Natural killer cell (primary cell): Measurements from ENCODE around the gene RAB8B. TPM values are rescaled to one million over a fixed set of nuclear protein-coding genes. Genes with fewer than 3 reads are reported as not detected.

Source experiments
- ATAC-seq, 3 donors: fragments of 150-1000 bp in 2 of 3; fragments of 200-7000 bp in 1 of 3; cut with Tn5 transposase; 1 replicate in 1 of 3; 2 replicates in 2 of 3; pipeline ENCODE4 v1.10.0; 2021; ENCODE audit warnings: mild to moderate bottlenecking in 2 of 3, moderate library complexity in 2 of 3
- DNase-seq, 2 donors: peaks; one replicate each; pipeline versions ENCODE4 v3.0.0 to v3.0.0-alpha.2; 2013 to 2021; ENCODE audit warnings: mixed read lengths in 1 of 2
- H3K27ac ChIP-seq: one replicate; pipeline ENCODE4 v1.5.1; 2013; ENCODE audit warnings: mild to moderate bottlenecking, low read length
- H3K27me3 ChIP-seq: one replicate; pipeline ENCODE4 v1.6.1; 2013; ENCODE audit warnings: low read length; ENCODE audit not compliant: control insufficient read depth, insufficient read depth
- H3K36me3 ChIP-seq: one replicate; pipeline ENCODE4 v1.6.1; 2013; ENCODE audit warnings: low read length; ENCODE audit not compliant: control insufficient read depth, insufficient read depth
- H3K4me1 ChIP-seq: one replicate; pipeline ENCODE4 v1.6.1; 2013; ENCODE audit warnings: low read length; ENCODE audit not compliant: control insufficient read depth, insufficient read depth
- H3K4me3 ChIP-seq: one replicate; pipeline ENCODE4 v1.5.1; 2013; ENCODE audit warnings: low read length
- H3K9me3 ChIP-seq: one replicate; pipeline ENCODE4 v1.6.1; 2013; ENCODE audit warnings: low read length; ENCODE audit not compliant: control insufficient read depth, insufficient read depth
- H3K27ac Mint-ChIP-seq, 2 donors: one replicate each; pipeline ENCODE4 v1.8.0; 2022; ENCODE audit warnings: mild to moderate bottlenecking in 2 of 2, mixed read lengths in 2 of 2, moderate library complexity in 1 of 2
- H3K27me3 Mint-ChIP-seq, 2 donors: one replicate each; pipeline ENCODE4 v1.8.0; 2022; ENCODE audit warnings: low read depth in 2 of 2, mixed read lengths in 2 of 2
- H3K36me3 Mint-ChIP-seq: one replicate; pipeline ENCODE4 v1.8.0; 2022; ENCODE audit warnings: mixed read lengths
- H3K4me1 Mint-ChIP-seq, 2 donors: one replicate each; pipeline ENCODE4 v1.8.0; 2022; ENCODE audit warnings: mixed read lengths in 2 of 2
- H3K4me3 Mint-ChIP-seq: one replicate; pipeline ENCODE4 v1.8.0; 2022; ENCODE audit warnings: mild to moderate bottlenecking, moderate library complexity, mixed read lengths
- H3K9me3 Mint-ChIP-seq, 2 donors: one replicate each; pipeline ENCODE4 v1.8.0; 2022; ENCODE audit warnings: mixed read lengths in 2 of 2
- CTCF ChIP-seq: fragments of 200-600 bp; IDR thresholded peaks from one replicate; pipeline ENCODE4 v1.8.0; 2022; ENCODE audit warnings: antibody characterized with exemption
- WGBS: methylation state at CpG from one replicate; pipeline ENCODE4 v1.1.7; 2013; ENCODE audit warnings: missing lambda C conversion rate; ENCODE audit not compliant: insufficient coverage; 5-methylcytosine and 5-hydroxymethylcytosine counted together
- intact Hi-C: fragments of 100-400 bp; cut with micrococcal nuclease; formaldehyde crosslinking; loops from one replicate; pipeline ENCODE4 v1.14.2; 2022
- total RNA-seq, 4 donors: library from RNA; stranded (reverse); fragments of 120-200 nt in 1 of 4; gene quantifications; one replicate each; pipeline versions ENCODE4 v1.2.3 to v1.2.4, GENCODE V29; 2013 to 2022

Gene RAB8B
- total RNA-seq, 3 donors from 2014 or later (not counting 1 experiment from before 2014, with no cell fraction given): 128 to 155 (median 137) TPM

- H3K27ac Mint-ChIP-seq: peak overlapping the region; percentile 93 to 99
- WGBS: 41% methylated on average over 9 of the region's 10 CpGs
- no peak for DNase-seq
- H3K27me3 ChIP-seq: no peaks in the 10 kb centered on the region
- H3K9me3 ChIP-seq: no peaks in the 10 kb centered on the region
- H3K36me3 ChIP-seq: no peaks in the 10 kb centered on the region
- no peak for ATAC-seq
- H3K4me1 Mint-ChIP-seq: peaks cover 40 to 44% of the 10 kb centered on the region in 2 donors
- no peaks in the 10 kb centered on the region for H3K36me3 Mint-ChIP-seq
- no peak for TF ChIP-seq CTCF
- peak overlapping the region; percentile 89 for H3K4me3 ChIP-seq
- no peaks in the 10 kb centered on the region for H3K27me3 Mint-ChIP-seq
- H3K4me1 ChIP-seq: peaks cover 20% of the 10 kb centered on the region
- peak overlapping the region; percentile 97 for H3K4me3 Mint-ChIP-seq
- no peak overlapping the region for H3K27ac ChIP-seq
- intact Hi-C loops: no loop called here
- no peaks in the 10 kb centered on the region for H3K9me3 Mint-ChIP-seq
These were observed 1.0 kb upstream of the RAB8B start for GRCh38 chr15:63188247-63188925.

- Histone ChIP-seq H3K27me3 (no peaks in the 10 kb centered on the region), H3K4me3 (peak overlapping the region; percentile 89), H3K9me3 (no peaks in the 10 kb centered on the region), H3K36me3 (no peaks in the 10 kb centered on the region), H3K27ac (peak overlapping the region; percentile 94), H3K4me1 (peaks cover 29% of the 10 kb centered on the region)
- Mint-ChIP-seq H3K27ac (peak overlapping the region; percentile 93 to 99), H3K9me3 (no peaks in the 10 kb centered on the region), H3K4me3 (peak overlapping the region; percentile 97), H3K27me3 (no peaks in the 10 kb centered on the region), H3K4me1 (peaks cover 54 to 62% of the 10 kb centered on the region in 2 donors), H3K36me3 (no peaks in the 10 kb centered on the region)
- ATAC-seq (no peak), DNase-seq (peak in 1 of 2 donors; percentile 52)
- under 1% methylated on average over 9 of the region's 10 CpGs for WGBS
- TF ChIP-seq CTCF: no peak
- intact Hi-C loops: loop anchor here (1.0 to 10.0 kb wide), 4 partner anchors 33 to 905 kb away; partner anchors contain the start of genes CIAO2A, LACTB, RPS27L and SNX1
These were observed 749 bp downstream of the RAB8B start for GRCh38 chr15:63189941-63190768.

GRCh38 chr15:63190769-63191649 is 1.6 kb downstream of the RAB8B start:
- H3K36me3 Mint-ChIP-seq: no peaks in the 10 kb centered on the region
- DNase-seq (peak in 1 of 2 donors; percentile 31), ATAC-seq (no peak)
- no peaks in the 10 kb centered on the region for H3K9me3 ChIP-seq
- peaks cover 62 to 70% of the 10 kb centered on the region in 2 donors for H3K4me1 Mint-ChIP-seq
- H3K27ac ChIP-seq: peak overlapping the region; percentile 94
- TF ChIP-seq CTCF: no peak
- peak overlapping the region; percentile 93 to 99 for H3K27ac Mint-ChIP-seq
- H3K27me3 ChIP-seq: no peaks in the 10 kb centered on the region
- peak overlapping the region; percentile 89 for H3K4me3 ChIP-seq
- no peaks in the 10 kb centered on the region for H3K27me3 Mint-ChIP-seq
- WGBS: 17% methylated on average over 1 of the region's 3 CpGs
- no peaks in the 10 kb centered on the region for H3K36me3 ChIP-seq
- no peaks in the 10 kb centered on the region for H3K9me3 Mint-ChIP-seq
- intact Hi-C loops: loop anchor here (1.0 to 10.0 kb wide), 4 partner anchors 56 to 904 kb away; partner anchors contain the start of genes CIAO2A, LACTB and SNX1
- peak overlapping the region; percentile 97 for H3K4me3 Mint-ChIP-seq
- peaks cover 37% of the 10 kb centered on the region for H3K4me1 ChIP-seq
